ENCODE results near the gene PHKG2. TPM values are rescaled to one million over a fixed set of nuclear protein-coding genes. Genes with fewer than 3 reads are reported as not detected.

PHKG2 gene
- total RNA-seq, 1 donor from 2014 or later: 31.1 TPM

DNA sequence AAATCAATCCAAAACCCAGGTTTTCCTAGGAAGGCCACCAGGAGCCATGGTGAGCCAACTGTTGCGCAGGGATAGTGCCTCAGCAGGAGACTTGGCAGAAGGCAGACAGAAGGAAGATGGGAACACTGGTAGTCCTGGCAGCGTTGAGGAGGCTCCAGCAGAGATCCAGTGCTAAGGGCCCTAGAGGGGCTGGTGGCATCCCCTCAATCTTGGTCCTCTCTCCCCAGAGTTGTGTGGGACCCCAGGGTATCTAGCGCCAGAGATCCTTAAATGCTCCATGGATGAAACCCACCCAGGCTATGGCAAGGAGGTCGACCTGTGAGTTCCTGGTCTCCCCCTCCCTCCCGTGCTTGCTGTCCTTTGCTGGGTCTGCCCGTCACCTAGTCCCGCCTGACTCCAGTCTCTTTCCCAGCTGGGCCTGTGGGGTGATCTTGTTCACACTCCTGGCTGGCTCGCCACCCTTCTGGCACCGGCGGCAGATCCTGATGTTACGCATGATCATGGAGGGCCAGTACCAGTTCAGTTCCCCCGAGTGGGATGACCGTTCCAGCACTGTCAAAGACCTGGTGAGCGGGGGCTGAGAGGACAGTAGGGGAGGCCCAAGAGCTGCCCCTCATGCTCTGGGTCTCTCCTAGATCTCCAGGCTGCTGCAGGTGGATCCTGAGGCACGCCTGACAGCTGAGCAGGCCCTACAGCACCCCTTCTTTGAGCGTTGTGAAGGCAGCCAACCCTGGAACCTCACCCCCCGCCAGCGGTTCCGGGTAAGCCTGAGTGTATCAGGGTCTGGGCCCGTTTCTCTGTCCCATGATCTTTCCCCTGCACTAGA is 7.9 kb downstream of the PHKG2 start:
- no peak for DNase-seq (ENCODE audit: extremely low spot score, unreplicated experiment)
- TF ChIP-seq, protein P1, sequence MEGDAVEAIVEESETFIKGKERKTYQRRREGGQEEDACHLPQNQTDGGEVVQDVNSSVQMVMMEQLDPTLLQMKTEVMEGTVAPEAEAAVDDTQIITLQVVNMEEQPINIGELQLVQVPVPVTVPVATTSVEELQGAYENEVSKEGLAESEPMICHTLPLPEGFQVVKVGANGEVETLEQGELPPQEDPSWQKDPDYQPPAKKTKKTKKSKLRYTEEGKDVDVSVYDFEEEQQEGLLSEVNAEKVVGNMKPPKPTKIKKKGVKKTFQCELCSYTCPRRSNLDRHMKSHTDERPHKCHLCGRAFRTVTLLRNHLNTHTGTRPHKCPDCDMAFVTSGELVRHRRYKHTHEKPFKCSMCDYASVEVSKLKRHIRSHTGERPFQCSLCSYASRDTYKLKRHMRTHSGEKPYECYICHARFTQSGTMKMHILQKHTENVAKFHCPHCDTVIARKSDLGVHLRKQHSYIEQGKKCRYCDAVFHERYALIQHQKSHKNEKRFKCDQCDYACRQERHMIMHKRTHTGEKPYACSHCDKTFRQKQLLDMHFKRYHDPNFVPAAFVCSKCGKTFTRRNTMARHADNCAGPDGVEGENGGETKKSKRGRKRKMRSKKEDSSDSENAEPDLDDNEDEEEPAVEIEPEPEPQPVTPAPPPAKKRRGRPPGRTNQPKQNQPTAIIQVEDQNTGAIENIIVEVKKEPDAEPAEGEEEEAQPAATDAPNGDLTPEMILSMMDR (IDR thresholded peaks at IDR 0.05): no peak
- peaks cover 17% of the 10 kb centered on the region for H3K36me3 Mint-ChIP-seq (ENCODE audit: unreplicated experiment)
- peaks cover 9% of the 10 kb centered on the region for H3K4me1 Mint-ChIP-seq (ENCODE audit: unreplicated experiment)
- no peak overlapping the region for H3K27ac Mint-ChIP-seq (ENCODE audit: unreplicated experiment)
- H3K9me3 Mint-ChIP-seq (ENCODE audit: unreplicated experiment): no peaks in the 10 kb centered on the region
- no peaks in the 10 kb centered on the region for H3K27me3 Mint-ChIP-seq (ENCODE audit: unreplicated experiment)
- no peak overlapping the region for H3K4me3 Mint-ChIP-seq (ENCODE audit: unreplicated experiment)

DNA sequence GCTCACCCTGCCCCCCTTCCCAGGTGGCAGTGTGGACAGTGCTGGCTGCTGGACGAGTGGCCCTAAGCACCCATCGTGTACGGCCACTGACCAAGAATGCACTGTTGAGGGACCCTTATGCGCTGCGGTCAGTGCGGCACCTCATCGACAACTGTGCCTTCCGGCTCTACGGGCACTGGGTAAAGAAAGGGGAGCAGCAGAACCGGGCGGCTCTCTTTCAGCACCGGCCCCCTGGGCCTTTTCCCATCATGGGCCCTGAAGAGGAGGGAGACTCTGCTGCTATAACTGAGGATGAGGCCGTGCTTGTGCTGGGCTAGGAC is 8.5 kb downstream of the PHKG2 start:
- H3K9me3 Mint-ChIP-seq (ENCODE audit: unreplicated experiment): no peaks in the 10 kb centered on the region
- peaks cover 14% of the 10 kb centered on the region for H3K36me3 Mint-ChIP-seq (ENCODE audit: unreplicated experiment)
- H3K4me1 Mint-ChIP-seq (ENCODE audit: unreplicated experiment): peaks cover 9% of the 10 kb centered on the region
- DNase-seq (ENCODE audit: extremely low spot score, unreplicated experiment): no peak
- no peak overlapping the region for H3K27ac Mint-ChIP-seq (ENCODE audit: unreplicated experiment)
- no peak overlapping the region for H3K4me3 Mint-ChIP-seq (ENCODE audit: unreplicated experiment)
- TF ChIP-seq, protein P1 (IDR thresholded peaks at IDR 0.05): no peak
- no peaks in the 10 kb centered on the region for H3K27me3 Mint-ChIP-seq (ENCODE audit: unreplicated experiment)

DNA sequence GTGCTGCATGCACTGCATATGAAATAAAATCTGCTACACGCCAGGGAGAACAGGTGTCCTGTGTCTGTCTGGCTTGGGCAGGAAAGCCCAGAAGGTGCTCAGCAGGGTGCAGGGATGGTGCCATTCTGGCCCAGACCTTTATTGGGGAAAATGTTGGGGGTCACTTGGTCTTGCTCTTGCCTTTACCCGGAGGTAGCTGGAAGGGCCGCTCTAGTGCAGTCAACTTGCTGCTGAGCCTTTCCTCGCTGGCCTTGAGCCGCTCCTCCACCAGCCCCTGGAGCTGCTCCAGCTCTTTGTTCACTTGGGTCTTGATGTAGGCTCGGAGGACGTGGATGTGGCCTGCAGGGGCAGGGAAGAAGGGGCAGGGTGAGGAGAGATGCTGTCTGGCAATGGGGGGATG is 9.1 kb downstream of the PHKG2 start:
- Mint-ChIP-seq H3K9me3 (ENCODE audit: unreplicated experiment) (no peaks in the 10 kb centered on the region), H3K27me3 (ENCODE audit: unreplicated experiment) (no peaks in the 10 kb centered on the region), H3K27ac (ENCODE audit: unreplicated experiment) (no peak overlapping the region), H3K36me3 (ENCODE audit: unreplicated experiment) (peaks cover 14% of the 10 kb centered on the region), H3K4me1 (ENCODE audit: unreplicated experiment) (peaks cover 9% of the 10 kb centered on the region), H3K4me3 (ENCODE audit: unreplicated experiment) (no peak overlapping the region)
- TF ChIP-seq, protein P1 (IDR thresholded peaks at IDR 0.05): no peak
- no peak for DNase-seq (ENCODE audit: extremely low spot score, unreplicated experiment)

DNA sequence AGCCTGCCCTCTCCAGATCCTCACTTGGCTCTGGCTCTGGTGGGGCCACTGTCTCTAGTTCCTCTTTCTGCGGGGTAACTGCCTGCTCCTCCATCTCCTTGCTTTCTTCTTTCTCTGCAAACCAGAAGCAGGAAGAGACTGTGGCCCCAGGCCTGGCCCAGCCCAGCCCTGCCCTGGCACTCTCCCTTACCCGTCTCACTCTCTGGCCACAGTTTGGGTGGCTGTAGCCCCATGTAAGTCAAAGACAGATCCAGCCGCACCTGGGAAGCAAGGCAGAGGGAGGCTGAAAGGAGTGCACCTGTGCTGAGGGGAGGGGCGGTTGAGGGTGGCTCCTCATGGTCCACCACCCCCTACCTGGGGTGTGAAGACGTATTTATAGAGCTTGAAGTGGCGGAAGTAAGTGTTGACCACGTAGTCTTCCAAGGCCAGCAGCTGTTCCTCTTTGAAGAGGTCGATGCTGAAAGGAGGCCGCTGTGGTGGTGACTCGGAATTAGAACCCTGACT is 10.8 kb downstream of the PHKG2 start:
- H3K4me3 Mint-ChIP-seq (ENCODE audit: unreplicated experiment): no peak overlapping the region
- no peak overlapping the region for H3K27ac Mint-ChIP-seq (ENCODE audit: unreplicated experiment)
- TF ChIP-seq, protein P1 (IDR thresholded peaks at IDR 0.05): no peak
- DNase-seq (ENCODE audit: extremely low spot score, unreplicated experiment): no peak
- no peaks in the 10 kb centered on the region for H3K9me3 Mint-ChIP-seq (ENCODE audit: unreplicated experiment)
- H3K36me3 Mint-ChIP-seq (ENCODE audit: unreplicated experiment): peaks cover 17% of the 10 kb centered on the region
- H3K4me1 Mint-ChIP-seq (ENCODE audit: unreplicated experiment): peaks cover 22% of the 10 kb centered on the region
- H3K27me3 Mint-ChIP-seq (ENCODE audit: unreplicated experiment): no peaks in the 10 kb centered on the region

DNA sequence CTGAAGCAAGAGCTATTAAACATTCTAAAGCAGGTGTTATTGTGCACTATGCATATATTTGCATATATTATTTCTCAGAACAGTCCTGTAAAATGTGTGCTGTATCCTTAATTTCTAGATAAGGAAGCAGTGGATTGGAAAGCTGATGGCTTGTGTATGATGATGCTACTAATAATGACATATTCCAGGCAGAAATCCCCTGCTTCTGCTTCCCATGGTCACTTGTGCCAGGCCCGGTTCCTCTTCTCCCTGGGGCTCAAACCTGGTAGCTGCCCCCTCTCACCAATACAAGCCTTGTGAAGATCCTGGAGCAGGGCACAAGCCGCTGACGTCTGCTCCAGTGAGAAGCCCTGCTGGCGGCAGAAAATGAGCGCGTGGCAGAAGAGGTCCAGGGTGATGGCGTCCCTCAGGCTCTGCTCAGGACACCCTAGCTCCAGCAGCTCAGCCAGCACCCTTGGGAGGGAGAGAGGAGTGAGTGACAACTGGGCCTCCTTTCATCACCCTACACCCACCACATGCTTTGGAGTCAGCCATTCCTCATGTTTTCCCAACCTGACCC is 11.9 kb downstream of the PHKG2 start:
- Mint-ChIP-seq H3K4me1 (ENCODE audit: unreplicated experiment) (peaks cover 22% of the 10 kb centered on the region), H3K4me3 (ENCODE audit: unreplicated experiment) (peak overlapping the region; percentile 26), H3K27ac (ENCODE audit: unreplicated experiment) (no peak overlapping the region), H3K36me3 (ENCODE audit: unreplicated experiment) (peaks cover 16% of the 10 kb centered on the region), H3K9me3 (ENCODE audit: unreplicated experiment) (no peaks in the 10 kb centered on the region), H3K27me3 (ENCODE audit: unreplicated experiment) (no peaks in the 10 kb centered on the region)
- TF ChIP-seq, protein P1 (IDR thresholded peaks at IDR 0.05): no peak
- no peak for DNase-seq (ENCODE audit: extremely low spot score, unreplicated experiment)
